Measurements from ENCODE around the gene UGT1A3. TPM values are rescaled to one million over a fixed set of nuclear protein-coding genes. Genes with fewer than 3 reads are reported as not detected.

UGT1A3 gene
- total and polyA plus RNA-seq, 7 donors: not detected

- Histone ChIP-seq H3K4me3 (no peak overlapping the region), H3K27ac (no peak overlapping the region), H3K36me3 (ENCODE audit: insufficient read depth in 1 of 2, low read depth in 1 of 2) (no peaks in the 10 kb centered on the region), H3K9me3 (no peaks in the 10 kb centered on the region), H3K27me3 (ENCODE audit: insufficient read depth in 3 of 3, low read length in 2 of 3) (peaks cover 0 to 3% (median 2%) of the 10 kb centered on the region in 3 donors), H3K4me1 (no peaks in the 10 kb centered on the region)
- DNase-seq: no peak
- WGBS, 3 donors: 88 to 92% (median 89%) methylated on average over 9 of the region's 9 CpGs
- TF ChIP-seq CTCF (IDR thresholded peaks at IDR 0.05): no peak
- ATAC-seq: no peak
- intact Hi-C loops (cut with DNase I): no loop called here
Observed at GRCh38 chr2:233769260-233769659, 40.4 kb downstream of the UGT1A3 start.

- Histone ChIP-seq H3K36me3 (ENCODE audit: insufficient read depth in 1 of 2, low read depth in 1 of 2) (no peaks in the 10 kb centered on the region), H3K4me3 (no peak overlapping the region), H3K27me3 (ENCODE audit: insufficient read depth in 3 of 3, low read length in 2 of 3) (peaks cover 0 to 3% (median 2%) of the 10 kb centered on the region in 3 donors), H3K4me1 (no peaks in the 10 kb centered on the region), H3K9me3 (no peaks in the 10 kb centered on the region), H3K27ac (no peak overlapping the region)
- 85 to 89% (median 87%) methylated on average over 16 of the region's 16 CpGs for WGBS, 3 donors
- DNase-seq (no peak), ATAC-seq (no peak)
- TF ChIP-seq CTCF (IDR thresholded peaks at IDR 0.05): no peak
- intact Hi-C loops (cut with DNase I): no loop called here
Observed at GRCh38 chr2:233772153-233772552, 43.3 kb downstream of the UGT1A3 start.

- DNase-seq (no peak), ATAC-seq (no peak)
- Histone ChIP-seq H3K4me3 (no peak overlapping the region), H3K27me3 (ENCODE audit: insufficient read depth in 3 of 3, low read length in 2 of 3) (peaks cover 0 to 3% (median 2%) of the 10 kb centered on the region in 3 donors), H3K36me3 (ENCODE audit: insufficient read depth in 1 of 2, low read depth in 1 of 2) (no peaks in the 10 kb centered on the region), H3K27ac (no peak overlapping the region), H3K4me1 (no peaks in the 10 kb centered on the region), H3K9me3 (no peaks in the 10 kb centered on the region)
- intact Hi-C loops (cut with DNase I): no loop called here
- no peak for TF ChIP-seq CTCF (IDR thresholded peaks at IDR 0.05)
- 55 to 71% (median 64%) methylated on average over 5 of the region's 5 CpGs for WGBS, 3 donors
Observed at GRCh38 chr2:233772583-233772982, 43.7 kb downstream of the UGT1A3 start.

- H3K9me3 ChIP-seq: no peaks in the 10 kb centered on the region
- 85 to 94% (median 89%) methylated on average over 5 of the region's 5 CpGs for WGBS, 3 donors
- H3K27me3 ChIP-seq (ENCODE audit: insufficient read depth in 3 of 3, low read length in 2 of 3): peaks cover 0 to 3% (median 2%) of the 10 kb centered on the region in 3 donors
- intact Hi-C loops (cut with DNase I): no loop called here
- ATAC-seq (no peak), DNase-seq (no peak)
- no peak for TF ChIP-seq CTCF (IDR thresholded peaks at IDR 0.05)
- H3K27ac ChIP-seq: no peak overlapping the region
- H3K4me3 ChIP-seq: no peak overlapping the region
- H3K4me1 ChIP-seq: no peaks in the 10 kb centered on the region
- no peaks in the 10 kb centered on the region for H3K36me3 ChIP-seq (ENCODE audit: insufficient read depth in 1 of 2, low read depth in 1 of 2)
Observed at GRCh38 chr2:233773854-233774253, 45.0 kb downstream of the UGT1A3 start.

GRCh38 chr2:233775414-233775813 lies 46.6 kb downstream of the UGT1A3 start:
- no peak for TF ChIP-seq CTCF (IDR thresholded peaks at IDR 0.05)
- Histone ChIP-seq H3K27ac (no peak overlapping the region), H3K4me3 (no peak overlapping the region), H3K4me1 (no peaks in the 10 kb centered on the region), H3K36me3 (ENCODE audit: insufficient read depth in 1 of 2, low read depth in 1 of 2) (no peaks in the 10 kb centered on the region), H3K27me3 (ENCODE audit: insufficient read depth in 3 of 3, low read length in 2 of 3) (peaks cover 0 to 2% (median 0%) of the 10 kb centered on the region in 3 donors), H3K9me3 (no peaks in the 10 kb centered on the region)
- WGBS, 3 donors: 87 to 93% (median 92%) methylated on average over 6 of the region's 6 CpGs
- DNase-seq (no peak), ATAC-seq (no peak)
- intact Hi-C loops (cut with DNase I): no loop called here

Data from psoas muscle (tissue), 8 donors.